SK-N-SH treated with all-trans-retinoic acid at 6 μM for 48 hours (cell line): ENCODE results near the gene MBNL2.

ENCODE experiments used
- ATAC-seq: fragments of 200-7000 bp; cut with Tn5 transposase; 3 replicates; pipeline ENCODE4 v1.9.1; 2020; ENCODE audit warnings: mild to moderate bottlenecking, moderate library complexity
- ARNTL ChIP-seq: fragments of 450-650 bp; formaldehyde crosslinking; IDR thresholded peaks from 2 replicates; pipeline ENCODE4 v1.5.0; 2020; ENCODE audit warnings: low read depth, mild to moderate bottlenecking, moderate library complexity, borderline replicate concordance
- BACH2 ChIP-seq: fragments of 250-450 bp; sonication (Bioruptor Pico); IDR thresholded peaks from 2 replicates; pipeline ENCODE4 v1.9.0; 2021; ENCODE audit warnings: mild to moderate bottlenecking, borderline replicate concordance
- CREB5 ChIP-seq: fragments of 250-450 bp; sonication (Bioruptor Pico); IDR thresholded peaks from 2 replicates; pipeline ENCODE4 v1.5.1; 2020; ENCODE audit warnings: low read depth, mild to moderate bottlenecking, moderate library complexity
- CSRNP3 ChIP-seq: fragments of 250-450 bp; sonication (Bioruptor Pico); IDR thresholded peaks from 2 replicates; pipeline ENCODE4 v1.5.1; 2021; ENCODE audit warnings: mild to moderate bottlenecking, moderate library complexity
- ESRRG ChIP-seq: fragments of 250-450 bp; sonication (Bioruptor Pico); IDR thresholded peaks from 2 replicates; pipeline ENCODE4 v1.6.1; 2021; ENCODE audit warnings: mild to moderate bottlenecking
- GLIS3 ChIP-seq: fragments of 250-450 bp; sonication (Bioruptor Pico); IDR thresholded peaks from 2 replicates; pipeline ENCODE4 v1.5.0; 2020; ENCODE audit warnings: mild to moderate bottlenecking, moderate library complexity
- ISL1 ChIP-seq: fragments of 250-450 bp; sonication (Bioruptor Pico); IDR thresholded peaks from 2 replicates; pipeline ENCODE4 v2.1.2; 2022; ENCODE audit warnings: mild to moderate bottlenecking, moderate library complexity
- OSR1 ChIP-seq: fragments of 250-450 bp; sonication (Bioruptor Pico); IDR thresholded peaks from 2 replicates; pipeline ENCODE4 v1.8.0; 2022; ENCODE audit warnings: moderate library complexity, mild to moderate bottlenecking, inconsistent platforms
- PATZ1 ChIP-seq: fragments of 250-450 bp; sonication (Bioruptor Pico); IDR thresholded peaks from 2 replicates; pipeline ENCODE4 v1.8.0; 2020; ENCODE audit warnings: mild to moderate bottlenecking, moderate library complexity, borderline replicate concordance
- POU6F1 ChIP-seq: fragments of 250-450 bp; sonication (Bioruptor Pico); IDR thresholded peaks from 2 replicates; pipeline ENCODE4 v1.8.0; 2021; ENCODE audit warnings: low read depth, mild to moderate bottlenecking, moderate library complexity, borderline replicate concordance
- PPARA ChIP-seq: fragments of 250-450 bp; sonication (Bioruptor Pico); IDR thresholded peaks from 2 replicates; pipeline ENCODE4 v1.5.0; 2020; ENCODE audit warnings: mild to moderate bottlenecking, borderline replicate concordance
- TOX ChIP-seq: fragments of 250-450 bp; sonication (Bioruptor Pico); IDR thresholded peaks from 2 replicates; pipeline ENCODE4 v1.8.0; 2021; ENCODE audit warnings: mild to moderate bottlenecking, moderate library complexity, borderline replicate concordance
- TSHZ2 ChIP-seq: fragments of 250-450 bp; sonication (Bioruptor Pico); IDR thresholded peaks from 2 replicates; pipeline ENCODE4 v1.5.0; 2020; ENCODE audit warnings: mild to moderate bottlenecking, moderate library complexity
- ZFP3 ChIP-seq: fragments of 250-450 bp; sonication (Bioruptor Pico); IDR thresholded peaks from 2 replicates; pipeline ENCODE4 v1.5.0; 2020; ENCODE audit warnings: mild to moderate bottlenecking, moderate library complexity
- ZFP30 ChIP-seq: fragments of 450-650 bp; formaldehyde crosslinking; IDR thresholded peaks from 2 replicates; pipeline ENCODE4 v1.5.0; 2022; ENCODE audit warnings: mild to moderate bottlenecking, moderate library complexity
- ZNF565 ChIP-seq: fragments of 450-650 bp; formaldehyde crosslinking; conservative IDR thresholded peaks from 2 replicates; pipeline ENCODE4 v1.5.0; 2020; ENCODE audit warnings: low read depth, mild to moderate bottlenecking, moderate library complexity

MBNL2 gene

GRCh38 chr13:97264663-97265062, 42.5 kb downstream of the MBNL2 start (continued):
- TF ChIP-seq PATZ1 (no peak), ARNTL (no peak), OSR1 (no peak)

- peak; percentile 78 for ATAC-seq
- TF ChIP-seq GLIS3 (CRISPR knock-in tag) (no peak), ISL1 (CRISPR knock-in tag) (no peak), ZFP3 (CRISPR knock-in tag) (no peak), POU6F1 (CRISPR knock-in tag) (no peak), BACH2 (CRISPR knock-in tag) (no peak), ARNTL (no peak), CSRNP3 (no peak), ZNF565 (CRISPR knock-in tag) (no peak), OSR1 (no peak), ZFP30 (CRISPR knock-in tag) (no peak), TOX (CRISPR knock-in tag) (no peak), PATZ1 (no peak)
These were observed 44.2 kb downstream of the MBNL2 start for GRCh38 chr13:97266332-97266731.

GRCh38 chr13:97266772-97267417, 44.8 kb downstream of the MBNL2 start:
- peak; percentile 37 for ATAC-seq
- TF ChIP-seq ISL1 (CRISPR knock-in tag) (peak; percentile 54; the same call in 1 of the 2 replicates), CSRNP3 (no peak)
- TF ChIP-seq, all 23 proteins: peak for 1

- no peak for ATAC-seq
- no peak for TF ChIP-seq ZFP3 (CRISPR knock-in tag)
- TF ChIP-seq TSHZ2 = no peak
- no peak for TF ChIP-seq TOX (CRISPR knock-in tag)
- TF ChIP-seq ESRRG = no peak
- TF ChIP-seq PPARA = no peak
- TF ChIP-seq PATZ1 = no peak
- TF ChIP-seq OSR1 = no peak
- TF ChIP-seq CREB5 (CRISPR knock-in tag) = no peak
- no peak for TF ChIP-seq CSRNP3
- no peak for TF ChIP-seq GLIS3 (CRISPR knock-in tag)
These were observed 45.4 kb downstream of the MBNL2 start for GRCh38 chr13:97267418-97268059.
